Renal cortical epithelial cell (primary cell): Measurements from ENCODE around the gene GPD2. TPM values are rescaled to one million over a fixed set of nuclear protein-coding genes. Genes with fewer than 3 reads are reported as not detected.
"Not testable (repeated sequence)": the region's sequence is repeated elsewhere in the genome, so short reads cannot be mapped to it uniquely, and the experiment has no call there.

Experiments used
- DNase-seq: peaks from one replicate; pipeline ENCODE4 v3.0.0-alpha.2; 2011; ENCODE audit warnings: low read depth
- total RNA-seq: library from RNA; depleted of rRNA; stranded (reverse); fragments of >200 nt; gene quantifications from 2 replicates; pipeline ENCODE4 v1.2.3, GENCODE V29; 2014

Gene GPD2
- total RNA-seq, 1 donor from 2014 or later: 117 TPM

DNA sequence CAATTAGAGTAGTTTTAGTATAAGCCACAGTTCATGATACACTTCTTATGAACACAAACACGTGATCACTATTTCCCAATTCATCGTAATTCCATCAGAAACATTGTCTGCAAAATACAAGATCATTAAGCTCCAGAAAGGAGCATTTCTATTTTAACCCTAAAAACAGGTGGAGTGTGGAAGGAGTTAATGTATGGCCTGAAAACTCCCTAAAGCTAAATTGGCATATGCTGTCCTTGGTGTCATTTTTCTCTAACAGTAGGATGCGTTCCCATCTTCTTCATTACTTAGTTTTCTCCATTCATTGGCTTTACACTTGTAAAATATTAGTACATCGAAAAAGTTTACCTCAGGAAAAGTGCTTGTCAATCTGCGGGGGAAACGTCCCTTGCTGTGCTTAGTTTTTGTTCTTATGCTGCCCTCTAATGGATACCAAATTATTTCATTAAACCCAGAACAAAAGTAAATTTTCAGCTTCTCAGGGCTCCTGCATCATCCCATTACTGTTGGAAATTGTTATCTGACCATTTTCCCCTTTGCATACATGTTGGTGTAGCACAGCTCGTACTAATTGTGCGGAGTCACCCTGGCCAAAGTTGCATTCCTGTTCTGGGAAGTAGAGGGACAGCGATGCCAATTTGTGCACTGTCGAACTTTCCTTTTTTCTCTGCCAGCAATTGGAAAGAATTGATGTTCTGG, 153.4 kb downstream of the GPD2 start:
- DNase-seq: peak; percentile 59

DNA sequence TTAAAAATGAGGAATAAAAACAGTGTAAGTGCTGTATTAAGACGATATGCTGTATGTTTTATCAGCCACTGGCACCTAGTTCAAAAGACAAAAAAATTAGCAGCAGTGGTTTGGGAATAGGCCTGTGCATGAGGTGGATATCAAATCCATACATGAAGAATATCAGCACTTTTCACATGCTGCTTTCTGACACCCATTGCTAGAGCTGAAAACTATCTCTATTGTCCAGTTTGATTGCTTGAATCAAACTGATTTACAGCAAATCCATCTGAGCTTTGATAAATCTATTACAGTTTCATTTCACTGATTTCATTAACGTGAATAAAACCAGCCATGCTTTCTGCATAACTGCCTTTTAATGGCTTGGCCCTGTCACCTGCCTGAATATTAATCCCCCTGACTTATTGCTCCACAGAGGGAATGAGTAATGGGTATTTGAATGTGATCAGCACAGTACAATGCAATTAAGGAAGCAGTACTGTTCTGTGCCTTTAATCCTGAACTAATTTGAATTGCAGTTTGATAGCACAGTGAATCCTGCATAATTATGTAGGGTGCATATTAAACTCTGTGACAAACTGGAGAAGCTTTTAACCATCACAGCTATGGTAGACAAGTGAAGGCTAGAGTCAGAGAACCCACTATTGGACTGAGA, 154.0 kb downstream of the GPD2 start:
- peak; percentile 3 for DNase-seq

DNA sequence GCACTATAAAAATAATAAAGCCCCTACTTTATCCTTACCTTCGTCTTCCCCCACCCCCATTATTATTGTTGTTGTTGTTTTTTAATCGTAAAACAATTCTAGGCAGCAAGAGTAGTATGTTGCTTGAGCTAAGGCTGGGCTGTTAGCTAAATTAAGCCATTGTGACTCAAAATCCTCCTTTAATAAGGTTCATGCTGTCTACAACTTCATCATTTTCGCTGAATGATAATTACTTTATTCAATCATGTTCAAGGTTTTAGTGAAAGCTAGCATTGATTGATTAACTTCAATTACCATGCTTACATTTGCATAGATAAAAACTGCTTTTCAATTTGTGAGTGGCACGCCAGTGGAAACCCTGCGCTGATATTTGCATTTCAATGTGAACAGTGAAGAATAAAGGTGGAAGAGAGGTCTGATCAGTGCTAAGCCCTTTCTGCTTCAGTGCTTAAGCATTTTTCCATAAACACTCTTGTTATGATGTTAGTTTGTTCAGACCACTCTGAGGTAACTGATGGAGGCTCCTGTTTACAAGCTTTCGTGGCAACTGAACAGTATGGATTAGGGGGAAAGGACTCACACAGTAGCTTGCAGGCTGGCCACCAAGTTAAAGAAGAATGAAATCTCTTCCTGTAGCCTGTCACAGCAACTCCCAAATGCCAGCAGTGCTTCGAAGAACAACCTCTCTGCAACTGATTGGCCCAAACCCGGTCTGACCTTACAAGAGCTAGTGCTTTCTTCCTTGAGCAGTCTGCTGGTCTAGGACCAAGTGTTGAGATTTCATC, 156.8 kb downstream of the GPD2 start:
- DNase-seq: no peak

DNA sequence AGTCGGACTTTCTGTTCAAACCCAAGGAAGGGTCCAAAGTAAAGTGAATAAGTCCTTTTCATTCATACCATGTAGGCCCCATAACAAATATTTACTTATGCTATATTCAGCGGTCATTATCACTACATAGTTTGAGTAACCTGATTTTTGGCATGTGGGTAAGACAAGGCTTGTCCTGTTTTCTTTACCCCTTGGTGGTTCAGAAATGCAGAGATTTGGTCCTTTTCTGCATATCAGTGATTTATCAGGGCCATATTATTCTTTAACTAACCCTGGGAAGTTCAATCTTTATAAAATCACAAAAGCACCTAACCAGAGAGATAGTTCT, 157.4 kb downstream of the GPD2 start:
- DNase-seq: no peak

DNA sequence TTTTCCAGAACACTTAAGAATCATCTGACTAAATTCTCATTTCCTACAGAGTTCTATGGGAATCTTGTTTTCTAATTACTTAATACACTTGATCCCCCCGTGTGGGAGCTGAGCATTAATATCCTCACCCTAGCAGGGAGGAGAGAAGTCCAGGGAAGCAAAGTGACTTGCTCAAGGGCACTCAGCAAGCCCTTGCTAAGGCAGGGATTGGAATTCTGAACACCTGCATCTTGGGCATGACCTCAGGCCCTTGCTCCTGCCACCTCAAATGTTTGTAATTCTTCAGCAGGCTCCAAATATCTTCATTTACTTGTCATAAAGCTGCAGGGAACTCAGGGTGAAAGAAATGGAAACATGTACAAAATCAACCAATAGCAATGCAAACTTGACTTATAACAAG, 162.4 kb downstream of the GPD2 start:
- DNase-seq: no peak

DNA sequence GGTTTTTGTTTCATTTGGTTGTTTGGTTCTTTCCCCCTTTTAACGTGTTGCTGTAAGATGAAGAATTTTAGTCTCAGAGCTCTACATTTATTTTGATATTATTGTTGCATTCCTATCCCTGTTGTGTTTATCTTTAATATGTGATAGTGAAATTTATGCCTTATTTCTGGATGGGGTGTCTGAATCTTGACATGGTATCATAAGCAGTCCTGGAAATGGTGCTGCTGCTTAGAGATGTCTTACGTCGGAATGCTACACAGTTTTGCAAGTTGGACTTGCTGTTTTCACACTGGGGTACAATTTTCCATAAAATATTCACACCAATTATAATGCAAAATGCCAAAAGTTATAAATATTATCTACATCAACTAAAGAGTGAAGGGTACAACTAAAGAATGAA, 164.0 kb downstream of the GPD2 start:
- DNase-seq: no peak

DNA sequence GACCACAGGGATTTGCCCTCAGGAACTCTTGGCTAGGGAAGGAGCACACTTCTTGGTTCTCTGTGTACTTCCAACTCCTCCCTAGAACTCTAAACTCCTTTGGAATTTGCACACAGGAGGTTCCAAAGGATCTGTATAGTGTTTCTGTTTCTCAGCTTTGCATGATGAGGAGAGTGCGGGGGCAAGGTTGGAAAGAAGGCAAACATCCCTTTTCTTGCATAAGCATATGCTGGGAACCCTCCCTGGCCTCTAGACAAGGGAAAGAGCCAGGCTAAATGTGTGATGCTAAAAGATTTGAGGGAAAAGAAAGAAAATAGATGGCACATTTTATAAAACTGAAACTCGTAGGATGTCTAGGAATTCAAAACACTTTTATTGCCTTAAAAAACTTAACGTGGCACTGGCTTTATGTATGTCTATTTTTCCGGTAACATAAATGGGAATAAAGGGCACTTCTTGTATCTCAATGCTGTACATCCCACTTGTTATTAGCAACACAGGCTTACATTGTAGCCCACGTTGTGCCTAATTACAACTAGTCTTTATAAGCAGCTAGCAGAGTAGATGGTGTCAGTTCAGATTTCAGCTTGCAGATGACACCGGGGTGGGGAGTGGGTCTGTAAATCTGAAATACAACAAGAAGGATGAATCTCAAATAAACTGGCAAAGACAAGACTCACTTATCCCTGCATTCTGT, 165.8 kb downstream of the GPD2 start:
- DNase-seq: no peak

DNA sequence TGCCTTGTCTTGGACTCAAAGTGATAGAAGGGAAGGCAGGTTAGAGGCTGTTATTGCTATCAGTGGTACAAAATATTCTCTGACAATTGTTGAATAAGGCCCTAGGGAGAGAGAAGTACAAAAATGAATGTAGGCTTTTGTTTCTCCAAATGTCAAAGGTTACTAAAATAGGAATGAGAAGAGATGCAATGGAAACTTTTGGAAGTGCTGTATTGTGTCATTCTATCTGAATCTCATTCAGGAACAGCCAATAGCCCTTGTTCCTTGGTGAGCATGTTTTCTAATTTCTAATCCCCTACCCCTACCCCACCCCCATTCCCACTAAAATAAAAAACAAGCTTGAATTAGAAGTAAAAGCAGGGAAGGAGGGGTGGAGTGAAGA, 166.4 kb downstream of the GPD2 start:
- no peak for DNase-seq

DNA sequence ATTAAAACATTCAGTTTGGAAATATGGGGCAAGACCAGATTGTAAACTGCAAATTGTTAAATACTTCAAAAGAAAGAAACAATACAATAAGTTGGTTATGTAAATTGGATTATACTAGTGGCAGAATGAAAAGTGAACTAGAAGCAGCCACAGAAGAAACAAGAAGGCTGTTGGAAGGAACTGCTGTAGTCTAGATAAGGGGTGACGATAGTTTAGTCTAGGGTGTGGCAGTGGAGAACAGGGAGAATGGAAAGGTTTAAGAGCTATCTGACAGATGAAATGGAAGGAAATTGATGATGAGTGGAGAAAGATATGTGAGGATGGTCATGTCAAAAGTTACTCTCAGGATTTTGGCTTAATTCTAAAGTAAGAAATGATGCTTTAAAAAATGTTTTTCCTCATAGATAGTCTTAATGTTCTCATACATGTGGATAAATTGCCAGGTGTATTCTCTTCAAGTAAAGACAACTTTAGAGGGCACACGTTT, 179.7 kb downstream of the GPD2 start:
- no peak for DNase-seq

DNA sequence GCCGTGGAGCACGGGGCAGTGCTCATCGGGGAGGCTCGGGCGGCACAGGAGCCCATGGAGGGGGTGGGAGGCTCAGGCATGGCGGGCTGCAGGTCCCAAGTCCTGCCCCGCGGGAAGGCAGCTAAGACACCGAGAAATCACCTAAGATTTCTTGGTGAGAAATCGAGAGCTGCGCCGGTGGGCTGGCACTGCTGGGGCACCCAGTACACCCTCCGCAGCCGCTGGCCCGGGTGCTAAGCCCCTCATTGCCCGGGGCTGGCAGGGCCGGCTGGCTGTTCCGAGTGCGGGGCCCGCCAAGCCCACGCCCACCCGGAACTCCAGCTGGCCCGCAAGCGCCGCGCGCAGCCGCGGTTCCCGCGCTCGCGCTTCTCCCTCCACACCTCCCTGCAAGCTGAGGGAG, 181.9 kb downstream of the GPD2 start:
- not testable (repeated sequence) for DNase-seq

DNA sequence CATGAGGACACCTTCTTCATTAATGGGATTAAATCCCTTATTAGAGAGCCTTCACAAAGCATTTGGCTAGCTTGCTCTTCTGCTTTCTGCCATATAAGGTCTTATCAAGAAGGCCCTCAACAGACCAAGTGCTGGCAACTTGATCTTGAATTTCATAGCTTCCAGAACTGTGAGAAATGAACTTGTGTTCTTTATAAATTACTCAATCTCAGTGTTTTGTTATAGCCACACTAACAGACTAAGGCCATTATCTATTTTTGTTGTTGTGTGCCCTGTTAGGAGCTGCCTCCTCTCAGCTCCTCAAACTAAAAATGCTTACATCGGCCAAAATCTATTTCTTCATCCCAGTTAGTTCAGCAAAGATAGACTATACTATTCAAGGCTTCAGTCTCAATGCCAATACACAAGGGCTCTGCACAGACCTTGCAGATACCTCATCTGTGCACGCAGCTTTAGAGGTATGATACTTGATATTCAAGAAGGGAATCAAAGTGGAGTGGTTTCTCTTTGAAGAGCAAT, 182.9 kb downstream of the GPD2 start:
- no peak for DNase-seq

DNA sequence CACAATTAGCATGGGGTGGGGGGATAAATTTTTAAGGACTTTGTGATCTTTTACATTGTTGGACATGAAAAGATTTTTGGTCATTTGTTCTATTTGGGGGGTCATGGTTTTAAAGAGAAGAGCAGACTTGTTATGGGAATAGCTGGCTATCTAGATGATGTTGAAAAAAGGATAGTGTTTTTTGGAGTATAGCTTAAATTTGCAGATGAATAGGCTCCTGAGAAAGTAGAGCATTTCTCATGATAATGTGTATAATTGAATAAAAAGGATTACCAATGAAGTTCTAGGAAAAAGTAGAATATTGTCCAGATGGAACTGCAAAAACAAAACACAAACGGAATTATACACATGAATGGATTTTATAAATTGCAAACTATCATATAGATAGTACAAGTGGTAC, 186.3 kb downstream of the GPD2 start:
- DNase-seq: no peak

DNA sequence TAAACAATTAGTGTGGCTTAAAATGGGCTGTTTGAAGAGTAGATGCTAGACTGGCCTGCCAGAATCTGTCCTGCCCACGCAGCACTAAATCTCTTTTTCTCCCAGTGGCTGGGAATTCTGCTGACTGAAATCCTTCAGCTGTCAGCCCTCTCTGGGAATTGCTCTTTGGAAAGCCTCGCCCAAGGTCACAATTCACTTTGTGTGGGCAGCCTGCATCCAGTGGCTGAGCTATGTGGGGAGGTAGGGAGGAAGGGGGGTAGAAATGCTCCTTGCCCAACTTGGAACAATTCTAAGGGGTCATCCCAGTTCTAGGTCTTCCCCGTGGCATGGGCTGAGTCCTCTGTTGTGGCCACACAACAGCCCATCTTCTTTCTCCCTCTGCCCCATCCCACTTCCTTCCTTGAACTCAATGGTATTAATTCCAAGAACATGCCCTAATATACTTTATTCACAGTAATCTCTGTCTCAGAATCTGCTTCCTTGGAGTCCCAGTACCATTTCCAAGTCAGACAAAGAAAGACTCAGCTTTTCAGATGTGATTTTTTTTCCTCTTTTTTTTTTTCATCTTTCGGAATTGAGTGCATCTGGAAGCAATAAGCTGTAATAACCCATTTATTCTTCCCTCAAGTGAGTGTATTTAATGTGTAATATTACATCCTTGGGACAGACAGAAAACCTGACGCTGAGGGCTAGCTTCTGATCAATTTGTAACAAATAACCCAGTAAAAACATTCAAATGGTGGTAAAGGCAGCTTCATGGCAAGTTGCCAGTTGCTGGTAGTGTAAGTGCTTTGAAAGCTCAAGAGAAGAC, 189.4 kb downstream of the GPD2 start:
- DNase-seq: no peak

DNA sequence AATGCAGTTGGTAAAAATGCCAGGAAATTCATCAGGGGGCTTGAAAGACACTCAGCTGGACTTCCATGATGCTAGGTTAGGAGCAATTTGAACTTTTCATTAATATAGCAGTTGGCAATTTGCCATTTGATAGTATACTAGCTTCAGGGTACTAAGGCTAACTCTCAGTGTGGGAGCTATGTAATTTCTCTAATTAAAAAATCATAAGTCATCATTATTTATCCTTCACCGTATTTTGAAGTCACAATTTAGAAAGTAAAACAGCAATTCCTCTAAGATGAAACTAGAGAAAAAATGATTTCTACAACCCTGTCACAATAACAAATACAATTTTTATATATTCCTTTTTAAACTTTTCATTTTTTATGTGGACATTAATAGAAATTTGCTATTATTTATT, 190.8 kb downstream of the GPD2 start:
- no peak for DNase-seq

DNA sequence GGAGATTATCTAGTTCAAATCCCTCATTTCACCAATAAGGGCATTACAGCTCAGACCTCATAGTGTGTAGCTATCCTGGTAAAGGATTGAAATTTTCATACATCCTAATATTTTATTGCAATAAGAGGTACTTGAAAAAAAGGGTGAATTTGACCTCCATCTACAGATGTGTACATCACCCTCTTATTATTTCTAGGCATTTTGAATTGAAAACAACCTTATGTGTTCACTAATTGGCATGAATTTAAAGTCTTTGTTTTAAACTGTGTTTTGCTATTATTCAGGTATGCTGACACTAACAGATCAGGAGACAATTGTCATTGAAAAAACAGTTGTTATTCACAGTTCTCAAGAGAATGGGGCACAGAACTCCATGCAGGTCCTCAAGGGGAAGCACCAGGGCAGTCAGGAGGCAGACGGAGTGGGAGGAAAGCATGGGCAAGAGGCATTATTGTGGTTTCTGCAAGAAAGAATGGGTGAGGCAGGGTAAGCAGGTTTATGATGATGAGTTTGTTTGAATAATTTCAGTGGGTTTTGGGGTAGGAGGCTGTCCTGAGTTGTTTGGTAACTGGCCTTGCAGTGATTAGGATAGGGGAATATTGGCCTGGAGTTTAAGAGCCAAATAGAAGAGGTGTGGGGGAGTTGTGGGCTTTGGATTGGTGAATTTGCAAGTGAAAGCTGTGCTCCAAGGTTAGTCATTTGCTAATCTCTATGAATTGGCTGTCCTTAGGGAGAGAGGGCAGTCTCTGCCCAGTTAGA, 194.6 kb downstream of the GPD2 start:
- DNase-seq: no peak

DNA sequence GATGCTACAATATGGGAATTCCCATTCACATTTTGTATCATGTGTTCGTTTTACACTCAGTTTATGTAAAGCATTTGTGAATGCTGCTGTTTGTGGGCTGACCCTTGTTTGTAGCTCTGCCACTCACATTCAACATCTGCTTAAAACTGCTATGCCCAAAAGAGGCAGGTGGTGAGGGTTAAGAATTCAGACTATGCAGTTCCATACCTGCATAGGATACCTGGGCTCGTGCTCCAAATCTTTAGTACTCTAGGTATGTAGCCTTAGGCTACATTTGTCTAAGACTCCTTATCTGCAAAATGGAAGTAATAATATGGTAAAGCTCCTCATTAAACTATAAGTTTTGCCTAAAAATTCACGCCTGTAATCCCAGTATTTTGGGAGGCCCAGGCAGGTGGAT, 199.5 kb downstream of the GPD2 start:
- no peak for DNase-seq
